Measurements from ENCODE around the gene C11orf91. TPM values are rescaled to one million over a fixed set of nuclear protein-coding genes. Genes with fewer than 3 reads are reported as not detected.

C11orf91 gene
- total and polyA plus RNA-seq, 2 donors (not counting 3 experiments of a cell fraction or from before 2014, with no cell fraction given), result 0.94 to 2.1 TPM

DNA sequence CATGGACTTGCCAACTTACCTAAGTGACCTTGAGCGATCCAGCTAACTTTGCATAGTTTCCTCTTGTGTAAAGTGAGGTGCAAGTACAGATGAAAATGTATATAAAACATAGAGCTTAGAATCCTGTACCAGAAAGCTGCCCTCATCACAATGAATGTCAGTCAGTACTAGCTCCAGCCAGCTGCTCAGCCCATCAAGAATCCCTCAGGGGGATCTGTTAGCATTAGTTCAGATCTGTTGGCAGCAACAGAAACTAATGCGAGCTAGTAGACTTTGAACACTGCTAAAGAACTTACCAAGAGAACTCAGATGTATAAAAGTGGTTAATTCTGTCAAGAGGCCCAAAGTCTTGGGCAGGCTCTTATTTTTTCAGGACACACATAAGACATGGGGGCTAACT, 6.3 kb upstream of the C11orf91 start:
- dilution Hi-C loops (cut with MboI; ENCODE audit: extremely low pct_ligation_motif_present, low sequenced_read_pairs), result no loop called here
- POLR2A ChIA-PET, result interaction anchor here (1.1 kb wide), 2 partner anchors 9 to 29 kb away, joined by 3 to 5 read pairs; partner anchors contain the start of gene CD59
- no peaks in the 10 kb centered on the region for H3K9me3 ChIP-seq (replicated peaks; ENCODE audit: control insufficient read depth, insufficient read depth, low read length)
- TF ChIP-seq FOS (IDR thresholded peaks at IDR 0.05; ENCODE audit: borderline replicate concordance, insufficient read depth, low read length), result no peak
- peak; percentile 16 for TF ChIP-seq POLR2A (IDR thresholded peaks at IDR 0.05; ENCODE audit: low read depth, low read length)
- TF ChIP-seq MYC (IDR thresholded peaks at IDR 0.05; ENCODE audit: low read depth, low read length), result no peak
- TF ChIP-seq, protein P1, sequence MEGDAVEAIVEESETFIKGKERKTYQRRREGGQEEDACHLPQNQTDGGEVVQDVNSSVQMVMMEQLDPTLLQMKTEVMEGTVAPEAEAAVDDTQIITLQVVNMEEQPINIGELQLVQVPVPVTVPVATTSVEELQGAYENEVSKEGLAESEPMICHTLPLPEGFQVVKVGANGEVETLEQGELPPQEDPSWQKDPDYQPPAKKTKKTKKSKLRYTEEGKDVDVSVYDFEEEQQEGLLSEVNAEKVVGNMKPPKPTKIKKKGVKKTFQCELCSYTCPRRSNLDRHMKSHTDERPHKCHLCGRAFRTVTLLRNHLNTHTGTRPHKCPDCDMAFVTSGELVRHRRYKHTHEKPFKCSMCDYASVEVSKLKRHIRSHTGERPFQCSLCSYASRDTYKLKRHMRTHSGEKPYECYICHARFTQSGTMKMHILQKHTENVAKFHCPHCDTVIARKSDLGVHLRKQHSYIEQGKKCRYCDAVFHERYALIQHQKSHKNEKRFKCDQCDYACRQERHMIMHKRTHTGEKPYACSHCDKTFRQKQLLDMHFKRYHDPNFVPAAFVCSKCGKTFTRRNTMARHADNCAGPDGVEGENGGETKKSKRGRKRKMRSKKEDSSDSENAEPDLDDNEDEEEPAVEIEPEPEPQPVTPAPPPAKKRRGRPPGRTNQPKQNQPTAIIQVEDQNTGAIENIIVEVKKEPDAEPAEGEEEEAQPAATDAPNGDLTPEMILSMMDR (IDR thresholded peaks at IDR 0.05; ENCODE audit: extremely low read depth in 1 of 2, insufficient read depth in 1 of 2, low read depth in 1 of 2, low read length in 2 of 2), result no peak
- TF ChIP-seq GATA2 (IDR thresholded peaks at IDR 0.05; ENCODE audit: insufficient read depth, insufficient read length, low read depth, low read length), result no peak
- TF ChIP-seq POLR2AphosphoS5 (IDR thresholded peaks at IDR 0.05; ENCODE audit: insufficient read depth, low read depth, low read length), result no peak
- H3K4me2 ChIP-seq (ENCODE audit: insufficient read depth, low read length), result peak overlapping the region; percentile 10
- no peaks in the 10 kb centered on the region for H3K27me3 ChIP-seq (ENCODE audit: control insufficient read depth in 2 of 2, insufficient read depth in 2 of 2, low read length in 2 of 2)
- BruUV-seq (replicated peaks), result no TSS peak
- FAIRE-seq (no peak), DNase-seq (ENCODE audit: low read depth, low spot score) (no peak)
- peaks cover 63% of the 10 kb centered on the region for H3K79me2 ChIP-seq (ENCODE audit: control insufficient read depth, insufficient read depth, low read length)
- H3K9ac ChIP-seq (replicated peaks; ENCODE audit: extremely low read depth, insufficient read depth, low read length), result peak overlapping the region; percentile 1
- H3K36me3 ChIP-seq (ENCODE audit: control insufficient read depth in 2 of 2, extremely low read depth in 1 of 2, insufficient read depth in 2 of 2, low read length in 2 of 2), result peaks cover 22 to 27% of the 10 kb centered on the region in 2 experiments
- peak overlapping the region; percentile 54 for H3K27ac ChIP-seq (ENCODE audit: insufficient read depth, low read depth, low read length)
- H3K9me1 ChIP-seq (replicated peaks; ENCODE audit: control insufficient read depth, extremely low read depth, insufficient read depth, low read length), result no peaks in the 10 kb centered on the region
- peaks cover 79% of the 10 kb centered on the region for H3K4me1 ChIP-seq (ENCODE audit: control insufficient read depth, extremely low read depth, insufficient read depth, low read length)
- no peaks in the 10 kb centered on the region for H4K20me1 ChIP-seq (replicated peaks; ENCODE audit: control insufficient read depth, extremely low read depth, insufficient read depth, low read length)
- no peak overlapping the region for H2AFZ ChIP-seq (ENCODE audit: low read depth, low read length)
- H3K4me3 ChIP-seq (replicated peaks in 1 of 3; ENCODE audit: insufficient read depth in 1 of 3, low read depth in 1 of 3, low read length in 3 of 3), result no peak overlapping the region
- intact Hi-C loops (cut with micrococcal nuclease), result no loop called here
- CTCF ChIA-PET, result interaction anchor here (0.8 to 2.0 kb wide), 5 partner anchors 9 to 36 kb away, joined by 3 to 16 read pairs (median 3); no protein-coding TSS in a partner anchor

All from endothelial cell of umbilical vein (primary cell).